Prostate gland (tissue), 2 donors: Measurements from ENCODE around the gene RALGDS. TPM values are rescaled to one million over a fixed set of nuclear protein-coding genes. Genes with fewer than 3 reads are reported as not detected.
A peak's percentile ranks its signal among the peaks of the same experiment; 100 is the strongest.

Source experiments
- DNase-seq: peaks from one replicate; pipeline ENCODE4 v3.0.0-alpha.2; 2019; ENCODE audit warnings: low spot score
- H3K27ac ChIP-seq, 2 donors: fragments of 200-600 bp; sonication (generic); 2 replicates each; pipeline ENCODE4 v1.5.1; 2017 to 2019
- H3K27me3 ChIP-seq: fragments of 200-600 bp; sonication (generic); replicated peaks from 2 replicates; pipeline ENCODE4 v1.5.1; 2019; ENCODE audit not compliant: insufficient read depth
- H3K36me3 ChIP-seq, 2 donors: fragments of 200-600 bp; sonication (generic); 1 replicate in 1 of 2; 2 replicates in 1 of 2; pipeline versions ENCODE4 v1.5.1 to v1.8.1; 2017 to 2019
- H3K4me1 ChIP-seq: fragments of 200-600 bp; sonication (generic); replicated peaks from 2 replicates; pipeline ENCODE4 v1.5.1; 2019
- H3K4me3 ChIP-seq, 2 donors: fragments of 200-600 bp; sonication (generic); 2 replicates each; pipeline ENCODE4 v1.5.1; 2017 to 2019
- H3K9me3 ChIP-seq: fragments of 200-600 bp; sonication (generic); 2 replicates; pipeline ENCODE4 v1.5.1; 2017
- POLR2A ChIP-seq: fragments of 450-650 bp; IDR thresholded peaks from one replicate; pipeline ENCODE4 v1.6.1; 2016; ENCODE audit warnings: antibody characterized with exemption, mild to moderate bottlenecking
- POLR2AphosphoS5 ChIP-seq: sonication (generic); formaldehyde crosslinking; IDR thresholded peaks from one replicate; pipeline ENCODE4 v1.6.1; 2017; ENCODE audit warnings: antibody characterized with exemption
- WGBS: methylation state at CpG from one replicate; pipeline ENCODE4 v1.1.5; 2018; 5-methylcytosine and 5-hydroxymethylcytosine counted together
- intact Hi-C: fragments of 100-400 bp; cut with DNase I; formaldehyde crosslinking; loops from one replicate; pipeline ENCODE4 v1.14.2; 2022
- total RNA-seq, 2 donors: library from RNA; depleted of rRNA; stranded (reverse); fragments of >200 nt; gene quantifications; one replicate each; pipeline ENCODE4 v1.1.0, GENCODE V29; 2016
- TF ChIP-seq, protein P1 (sequence below), 4 experiments: fragments of 200-600 bp in 2 of 4; fragments of 450-650 bp in 2 of 4; sonication (generic) in 2 of 4; IDR thresholded peaks; 1 replicate in 3 of 4; 2 replicates in 1 of 4; pipeline ENCODE4 v1.5.1; 2016 to 2019; ENCODE audit warnings: antibody characterized with exemption in 4 of 4, mild to moderate bottlenecking in 2 of 4, moderate library complexity in 2 of 4

RALGDS gene
- total RNA-seq, 2 donors from 2014 or later, result 49.6 to 77.4 TPM

DNA sequence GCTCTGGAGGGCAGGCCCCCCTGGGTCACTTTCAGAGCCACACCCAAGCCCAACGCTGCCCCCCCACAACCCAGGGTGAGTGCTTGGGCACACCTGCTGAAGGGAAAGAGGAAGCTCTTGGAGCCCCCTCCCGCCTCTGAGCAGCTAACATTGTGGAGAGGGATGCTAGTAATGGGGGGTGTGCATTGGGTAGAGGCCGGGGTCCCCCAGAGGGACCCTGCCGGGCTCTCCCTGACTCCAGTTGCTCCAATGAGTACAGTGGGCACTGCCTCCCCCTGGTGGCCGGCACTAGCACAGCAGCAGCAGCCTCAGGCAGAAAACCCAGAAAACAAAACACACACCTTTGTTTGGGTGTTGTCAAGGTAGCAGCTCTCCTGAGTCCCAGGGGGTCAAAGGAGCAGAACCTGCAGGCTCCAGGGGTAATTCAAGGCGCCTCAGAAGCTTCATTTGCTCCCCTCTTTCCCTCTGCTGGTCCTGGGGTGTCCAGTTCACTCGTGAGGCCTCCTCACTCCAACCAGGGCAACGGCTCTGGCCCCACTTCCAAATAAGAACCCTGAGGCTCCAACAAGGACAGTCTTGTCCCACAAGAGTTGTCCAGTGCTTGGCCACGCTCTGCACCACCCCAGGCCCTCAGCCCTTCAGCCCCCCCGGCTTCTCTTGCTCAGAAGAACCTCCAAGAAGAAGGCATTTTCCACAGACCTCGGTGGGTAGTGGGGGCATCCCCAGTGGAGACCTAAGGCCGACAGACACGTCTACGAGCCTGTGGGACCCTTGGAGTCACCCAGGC lies 26.6 kb upstream of the RALGDS start:
- 11% methylated on average over 14 of the region's 14 CpGs for WGBS
- no peaks in the 10 kb centered on the region for H3K9me3 ChIP-seq
- no peaks in the 10 kb centered on the region for H3K27me3 ChIP-seq
- peak; percentile 72 for DNase-seq
- peak; percentile 25 for TF ChIP-seq POLR2A
- TF ChIP-seq POLR2AphosphoS5, result peak; percentile 38
- TF ChIP-seq, protein P1, sequence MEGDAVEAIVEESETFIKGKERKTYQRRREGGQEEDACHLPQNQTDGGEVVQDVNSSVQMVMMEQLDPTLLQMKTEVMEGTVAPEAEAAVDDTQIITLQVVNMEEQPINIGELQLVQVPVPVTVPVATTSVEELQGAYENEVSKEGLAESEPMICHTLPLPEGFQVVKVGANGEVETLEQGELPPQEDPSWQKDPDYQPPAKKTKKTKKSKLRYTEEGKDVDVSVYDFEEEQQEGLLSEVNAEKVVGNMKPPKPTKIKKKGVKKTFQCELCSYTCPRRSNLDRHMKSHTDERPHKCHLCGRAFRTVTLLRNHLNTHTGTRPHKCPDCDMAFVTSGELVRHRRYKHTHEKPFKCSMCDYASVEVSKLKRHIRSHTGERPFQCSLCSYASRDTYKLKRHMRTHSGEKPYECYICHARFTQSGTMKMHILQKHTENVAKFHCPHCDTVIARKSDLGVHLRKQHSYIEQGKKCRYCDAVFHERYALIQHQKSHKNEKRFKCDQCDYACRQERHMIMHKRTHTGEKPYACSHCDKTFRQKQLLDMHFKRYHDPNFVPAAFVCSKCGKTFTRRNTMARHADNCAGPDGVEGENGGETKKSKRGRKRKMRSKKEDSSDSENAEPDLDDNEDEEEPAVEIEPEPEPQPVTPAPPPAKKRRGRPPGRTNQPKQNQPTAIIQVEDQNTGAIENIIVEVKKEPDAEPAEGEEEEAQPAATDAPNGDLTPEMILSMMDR (IDR thresholded peaks at IDR 0.05), result peak; percentile 97 to 99 (median 98)
- H3K4me3 ChIP-seq, result peak overlapping the region; percentile 46 to 63
- peak overlapping the region; percentile 82 to 85 for H3K27ac ChIP-seq
- no peaks in the 10 kb centered on the region for H3K36me3 ChIP-seq
- intact Hi-C loops, result loop anchor here (5.0 kb wide), 1 partner anchor 105 kb away; no protein-coding TSS in a partner anchor
- peaks cover 9% of the 10 kb centered on the region for H3K4me1 ChIP-seq

DNA sequence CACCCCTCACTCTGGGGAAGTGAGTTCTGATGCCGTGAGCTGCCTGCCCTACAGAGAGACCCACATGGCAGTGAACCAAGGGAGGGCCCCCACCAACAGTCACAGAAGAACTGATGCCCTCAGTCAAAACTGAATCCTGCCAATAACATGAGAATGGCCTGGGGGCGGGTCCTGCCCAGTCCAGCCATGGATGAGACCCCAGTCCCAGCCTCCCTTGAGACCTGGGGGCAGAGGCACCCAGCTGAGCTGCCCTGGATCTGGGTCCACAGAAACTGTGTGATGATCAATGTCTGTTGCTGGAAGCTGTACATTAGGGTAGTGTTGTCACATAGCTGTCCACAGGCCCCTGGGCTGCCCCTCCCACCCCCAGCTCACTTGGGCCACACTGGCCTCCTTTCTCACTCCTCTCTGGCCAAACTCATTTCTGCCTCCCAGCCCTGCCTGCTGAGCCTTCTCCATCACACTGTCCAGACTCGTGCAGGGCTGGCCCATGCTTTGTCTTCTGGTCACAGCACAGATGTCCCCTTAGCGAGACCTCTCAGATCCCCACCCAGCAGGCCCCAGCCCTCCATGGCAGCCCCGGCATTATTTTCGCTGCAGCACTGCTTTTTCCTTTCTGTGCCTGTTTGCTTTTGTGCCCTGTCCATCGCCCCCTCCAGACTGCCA lies 25.8 kb upstream of the RALGDS start:
- Histone ChIP-seq H3K36me3 (no peaks in the 10 kb centered on the region), H3K27me3 (no peaks in the 10 kb centered on the region), H3K4me3 (no peak overlapping the region), H3K4me1 (peaks cover 9% of the 10 kb centered on the region), H3K27ac (no peak overlapping the region), H3K9me3 (no peaks in the 10 kb centered on the region)
- no peak for TF ChIP-seq POLR2AphosphoS5
- no peak for TF ChIP-seq POLR2A
- TF ChIP-seq, protein P1 (IDR thresholded peaks at IDR 0.05), result no peak
- DNase-seq, result no peak
- intact Hi-C loops, result loop anchor here (5.0 kb wide), 1 partner anchor 105 kb away; no protein-coding TSS in a partner anchor
- 60% methylated on average over 7 of the region's 7 CpGs for WGBS

DNA sequence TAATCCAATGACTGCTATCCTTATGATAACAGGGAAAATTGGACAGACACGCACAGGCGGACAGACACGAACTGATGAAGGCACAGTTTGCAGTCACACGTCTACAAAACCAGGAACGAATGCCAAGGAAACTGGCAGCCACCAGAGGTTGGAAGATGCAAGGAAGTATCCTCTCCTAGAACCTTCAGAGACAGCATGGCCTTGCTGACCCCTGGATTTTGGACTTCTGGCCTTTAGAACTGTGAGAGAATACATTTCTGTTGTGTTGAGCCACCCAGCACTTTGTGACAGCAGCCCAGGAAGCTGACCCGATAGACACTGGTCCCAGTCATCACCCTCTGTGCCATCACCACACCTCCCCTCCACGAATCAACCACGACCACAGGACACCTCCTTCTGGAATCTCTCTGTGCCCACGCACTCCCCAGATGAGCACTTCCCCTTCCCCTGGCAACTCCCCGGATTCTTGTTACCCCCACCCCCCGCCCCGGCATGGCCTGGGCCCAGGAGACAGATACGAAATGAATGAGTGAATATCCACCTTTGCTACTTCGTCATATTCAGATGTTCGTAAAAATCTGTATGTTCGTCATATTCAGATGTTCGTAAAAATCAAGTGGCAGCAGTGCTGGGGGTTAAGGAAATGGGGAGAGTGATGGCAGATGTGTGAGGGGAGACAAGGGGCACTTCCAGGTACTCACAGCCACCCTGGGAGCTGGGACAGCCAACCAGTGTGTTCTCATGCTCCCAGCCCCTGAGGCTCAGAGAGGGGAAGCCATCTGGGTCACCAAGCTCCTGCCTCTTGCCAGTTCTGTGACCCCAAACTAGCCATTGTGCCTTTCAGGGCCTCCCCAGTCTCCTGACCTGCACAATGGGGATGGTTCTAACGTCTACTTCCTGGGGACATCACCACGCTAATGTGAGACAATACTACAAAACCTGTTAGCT lies 24.1 kb upstream of the RALGDS start:
- Histone ChIP-seq H3K27me3 (no peaks in the 10 kb centered on the region), H3K4me3 (no peak overlapping the region), H3K9me3 (no peaks in the 10 kb centered on the region), H3K4me1 (peaks cover 9% of the 10 kb centered on the region), H3K27ac (no peak overlapping the region), H3K36me3 (no peaks in the 10 kb centered on the region)
- 60% methylated on average over 19 of the region's 19 CpGs for WGBS
- TF ChIP-seq, protein P1 (IDR thresholded peaks at IDR 0.05), result no peak
- no peak for TF ChIP-seq POLR2AphosphoS5
- TF ChIP-seq POLR2A, result no peak
- intact Hi-C loops, result loop anchor here (1.0 to 5.0 kb wide), 3 partner anchors 24 to 103 kb away; partner anchors contain the start of gene RALGDS
- DNase-seq, result no peak

DNA sequence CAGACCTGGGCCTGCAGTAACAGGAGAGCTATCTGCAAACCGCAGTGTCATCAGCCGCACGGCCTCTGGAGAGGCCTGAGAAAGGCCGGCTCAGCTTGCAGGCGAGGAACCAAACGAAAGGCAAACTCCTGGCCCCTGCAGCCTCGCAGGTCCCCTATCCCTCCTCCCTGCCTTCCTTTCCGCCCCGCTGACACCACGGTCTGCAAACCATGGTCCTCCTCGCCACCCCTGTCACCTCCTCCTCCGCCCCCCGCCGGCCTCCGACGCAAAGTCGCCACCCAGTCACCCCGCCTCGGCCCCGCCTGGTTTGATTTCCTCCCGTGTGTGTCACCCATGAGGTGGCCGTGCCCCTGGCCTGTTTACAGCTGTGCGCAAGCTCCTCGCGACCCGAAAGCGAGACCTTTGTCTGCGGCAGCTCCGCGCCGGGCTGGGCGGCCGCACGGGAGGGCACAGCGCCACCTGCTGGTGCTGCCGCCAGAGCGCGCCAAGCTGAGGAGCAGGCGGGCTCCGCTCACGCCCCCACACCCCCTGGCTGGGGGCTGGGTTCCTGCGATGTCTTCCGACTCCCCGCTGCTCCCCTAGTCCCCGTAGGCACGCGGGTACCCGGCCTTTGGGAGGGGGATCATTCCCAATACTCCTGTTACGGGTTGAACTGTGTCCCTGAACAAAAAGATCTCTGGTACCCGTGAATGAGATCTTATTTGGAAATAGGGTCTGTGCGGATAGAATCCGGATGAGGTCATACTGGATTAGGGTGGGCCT lies 23.3 kb upstream of the RALGDS start:
- TF ChIP-seq POLR2A (peak; percentile 40), POLR2AphosphoS5 (peak; percentile 55)
- TF ChIP-seq, protein P1 (IDR thresholded peaks at IDR 0.05), result peak; percentile 96 to 99 (median 97)
- intact Hi-C loops, result loop anchor here (2.0 kb wide), 1 partner anchor 24 kb away; the partner anchor contains the start of gene RALGDS
- Histone ChIP-seq H3K9me3 (no peaks in the 10 kb centered on the region), H3K36me3 (no peaks in the 10 kb centered on the region), H3K4me1 (peaks cover 9% of the 10 kb centered on the region), H3K27ac (no peak overlapping the region), H3K4me3 (peak overlapping the region; percentile 14 to 21), H3K27me3 (no peaks in the 10 kb centered on the region)
- peak; percentile 47 for DNase-seq
- 10% methylated on average over 44 of the region's 52 CpGs for WGBS
